H1 (cell line): ENCODE measurements around the gene PPP1CC. TPM values are rescaled to one million over a fixed set of nuclear protein-coding genes. Genes with fewer than 3 reads are reported as not detected.

ENCODE experiments used
- ASH2L ChIP-seq: fragments of 200-600, 300-600 bp; sonication (generic); IDR thresholded peaks from one replicate; pipeline ENCODE4 v1.7.1; 2017; ENCODE audit warnings: low read length
- NANOG ChIP-seq: IDR thresholded peaks from 2 replicates; pipeline ENCODE4 v1.6.1; 2011; ENCODE audit warnings: low read length, low read depth, mild to moderate bottlenecking, inconsistent platforms; ENCODE audit not compliant: insufficient read depth, poor library complexity, severe bottlenecking
- RAD21 ChIP-seq, 2 experiments: IDR thresholded peaks in 1 of 2; conservative IDR thresholded peaks in 1 of 2; 2 replicates each; pipeline ENCODE4 v1.6.1; 2011; ENCODE audit warnings: low read depth in 2 of 2, low read length in 2 of 2, improper control_type of control experiment in 1 of 2, inconsistent platforms in 1 of 2, mild to moderate bottlenecking in 1 of 2, moderate library complexity in 1 of 2
- SP2 ChIP-seq: IDR thresholded peaks from 2 replicates; pipeline ENCODE4 v1.6.1; 2012; ENCODE audit warnings: mild to moderate bottlenecking, low read length, inconsistent platforms
- polyA plus RNA-seq, 7 experiments: library from polyadenylated mRNA; depleted of rRNA in 3 of 7; stranded (reverse) in 5 of 7; unstranded in 2 of 7; fragments of >200 nt in 5 of 7; fragments of 200-250 nt in 2 of 7; gene quantifications; 1 replicate in 5 of 7; 2 replicates in 1 of 7; 4 replicates in 1 of 7; pipeline versions ENCODE4 v1.2.1 to v1.2.3, GENCODE V29; 2011 to 2013; ENCODE audit warnings: missing spikeins in 2 of 7, mixed read lengths in 2 of 7
- total RNA-seq: library from RNA; stranded (reverse); fragmentation: NEBNext Ultra II Directional; extraction: Animal tissue kit (Norgen Biotek cat#: 25700); gene quantifications from 2 replicates; pipeline ENCODE4 v1.2.1, GENCODE V29; 2021

The PPP1CC gene
- total and polyA plus RNA-seq, 2 of the 8 experiments (the other 6 are each of a cell fraction or from before 2014, with no cell fraction given) = 193 to 350 TPM

DNA sequence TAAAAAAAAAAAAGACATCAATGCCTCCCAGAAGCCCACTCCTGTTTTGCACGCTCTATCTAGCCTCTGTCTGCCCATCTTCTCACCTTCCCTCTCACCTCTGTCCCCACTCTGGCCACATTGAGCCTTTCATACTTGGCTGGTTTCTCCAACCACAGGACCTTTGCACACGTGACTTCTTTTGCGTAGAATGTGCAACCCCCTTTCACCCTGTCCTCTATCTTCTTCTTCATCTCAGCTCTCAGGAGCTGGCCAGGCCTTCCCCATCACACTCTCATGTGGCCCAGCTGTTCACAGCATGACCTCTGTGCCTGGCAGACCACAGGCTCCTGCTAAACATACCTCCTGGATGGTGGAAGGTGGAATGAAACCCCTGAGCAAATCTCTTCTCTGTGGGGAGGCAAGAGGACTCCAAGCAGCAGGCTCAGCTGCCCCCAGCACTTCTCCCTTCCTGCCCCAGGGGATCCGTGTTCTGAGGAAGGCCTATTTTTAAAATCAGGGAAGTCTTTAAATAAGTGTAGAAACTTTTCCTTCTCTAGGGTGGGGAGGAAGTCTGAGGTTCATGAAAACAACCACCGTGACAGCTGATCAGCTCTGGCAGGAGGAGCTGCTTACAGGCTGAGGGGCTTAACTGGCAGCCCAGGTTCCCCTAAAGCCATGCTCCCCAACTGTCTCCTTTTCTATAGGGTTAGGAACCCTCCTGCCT, 65.3 kb downstream of the PPP1CC start (continued):
- no peak for TF ChIP-seq ASH2L
- TF ChIP-seq RAD21 (IDR thresholded peaks at IDR 0.05 in 1 of 2, conservative IDR thresholded peaks at IDR 0.05 in 1 of 2; ENCODE audit: low read depth in 2 of 2, low read length in 2 of 2) = no peak
- no peak for TF ChIP-seq NANOG
- TF ChIP-seq SP2 = no peak
